Stimulated activated CD4-positive, alpha-beta T cell treated with anti-CD3 and anti-CD28 coated beads, Interleukin-4, amount 100 ng/mL, for 1 hour (primary cell): ENCODE data around the gene COX8A.

Experiments used
- DNase-seq: peaks from one replicate; pipeline ENCODE4 v3.0.0-alpha.2; 2020

The COX8A gene

DNA sequence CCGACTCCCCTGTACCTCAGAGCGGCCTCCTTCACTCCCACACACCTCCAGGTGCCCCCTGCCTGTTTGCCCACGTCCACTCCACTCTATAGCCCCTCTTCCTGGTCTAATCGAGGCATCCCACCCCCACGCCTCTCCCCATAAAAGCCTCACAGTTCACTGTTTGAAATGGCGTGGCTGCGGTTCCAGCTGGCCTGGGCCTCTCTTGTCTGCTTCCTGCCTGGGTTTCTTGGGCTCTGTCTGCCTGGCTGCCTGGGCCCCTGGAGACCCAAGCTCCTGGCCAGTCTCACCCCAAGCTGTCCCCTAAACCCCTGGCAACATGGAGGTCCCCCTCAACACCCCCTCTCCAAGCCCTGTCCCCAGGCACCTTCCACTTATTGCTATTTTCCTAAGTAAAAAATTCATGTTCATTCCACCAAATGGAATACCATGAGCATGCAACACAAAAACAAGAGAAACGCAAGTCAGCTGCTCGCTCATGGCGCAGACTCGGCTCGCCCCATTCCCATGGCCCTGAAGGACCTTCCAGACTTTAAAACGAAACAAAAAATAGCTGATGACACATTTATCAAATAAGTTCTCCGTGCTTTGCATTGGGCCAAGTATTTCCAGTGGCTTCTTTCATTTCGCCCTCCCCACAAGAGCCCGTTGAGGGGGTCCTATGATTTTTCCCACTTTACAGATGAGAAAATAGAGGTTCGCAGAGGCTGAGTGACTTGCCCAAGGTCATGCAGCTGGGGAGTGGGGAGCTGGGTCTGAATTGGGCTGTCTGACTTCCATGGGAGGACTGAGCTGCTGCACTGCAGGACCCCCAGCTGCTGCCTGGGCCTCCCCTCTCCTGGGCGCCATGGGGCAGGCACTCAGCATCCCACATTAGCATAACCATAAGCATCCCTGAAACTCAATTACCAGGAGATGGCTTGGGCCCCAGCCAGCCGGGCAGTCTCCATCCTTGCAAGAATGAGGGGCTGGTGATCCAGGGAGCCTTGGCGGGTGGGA lies 49.6 kb downstream of the COX8A start:
- no peak for DNase-seq

DNA sequence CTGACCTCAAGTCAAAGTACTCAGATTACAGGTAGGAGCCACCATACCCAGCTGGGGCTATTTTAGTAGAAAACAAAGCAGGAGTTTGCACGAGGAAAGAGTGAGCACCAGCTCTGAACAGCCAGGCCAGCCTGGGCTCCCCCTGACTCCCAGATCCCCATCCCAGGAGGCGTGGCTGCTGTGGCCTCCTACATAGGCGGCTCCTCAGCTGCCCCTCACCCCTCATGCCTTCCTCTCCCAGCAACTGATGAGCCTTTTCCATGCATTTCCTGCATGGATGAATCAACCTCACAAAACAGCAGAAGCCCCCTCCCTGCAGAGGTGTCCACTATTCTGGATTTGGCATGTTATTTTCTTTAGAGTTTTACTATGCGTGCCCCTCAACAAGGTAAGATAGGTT lies 50.8 kb downstream of the COX8A start:
- DNase-seq, result no peak
